ENCODE measurements around the gene KIAA0319L.

KIAA0319L gene

DNA sequence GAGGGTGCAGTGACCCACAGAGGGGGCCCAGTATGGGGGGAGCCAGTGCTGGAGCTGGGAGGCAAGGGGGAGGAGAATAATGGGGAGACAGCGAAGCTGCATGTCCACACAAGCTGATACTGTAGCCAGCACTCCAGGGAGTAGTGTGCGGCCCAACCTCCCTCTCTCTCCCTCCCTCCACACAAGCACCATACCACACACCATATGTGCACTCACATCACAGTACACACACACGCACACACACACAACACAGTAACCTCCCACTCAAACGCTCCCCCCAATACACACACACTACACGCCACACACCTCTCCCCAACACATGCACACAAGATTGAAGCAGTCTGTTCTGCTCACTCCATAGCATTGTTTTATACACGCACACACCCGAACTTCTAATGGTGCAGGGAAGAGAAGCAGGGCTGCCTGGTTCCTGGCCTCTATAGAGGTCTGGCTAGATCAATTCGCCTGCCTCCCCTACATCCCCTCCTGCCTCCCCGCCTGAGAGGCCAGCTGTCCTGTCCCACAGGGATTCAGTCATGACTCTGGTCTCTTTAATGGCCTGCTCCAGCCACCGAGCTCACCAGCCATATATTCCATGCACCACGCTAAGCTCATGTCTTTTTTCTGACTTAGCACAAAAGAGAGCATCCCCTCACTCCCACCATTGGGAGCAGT is 4.2 kb upstream of the KIAA0319L start:
- WGBS = 89% methylated on average over 11 of the region's 11 CpGs
- Histone ChIP-seq H3K27ac (ENCODE audit: low read depth, low read length) (no peak overlapping the region), H3K36me3 (ENCODE audit: insufficient read depth, low read length) (peaks cover 54% of the 10 kb centered on the region), H3K27me3 (ENCODE audit: insufficient read depth, low read length) (no peaks in the 10 kb centered on the region), H3K4me1 (ENCODE audit: insufficient read depth, low read length) (peaks cover under 1% of the 10 kb centered on the region; the same call in 1 of the 2 replicates), H3K9me3 (ENCODE audit: insufficient read depth, low read depth, low read length) (no peaks in the 10 kb centered on the region), H3K4me3 (ENCODE audit: low read length) (no peak overlapping the region), H3K9ac (ENCODE audit: low read depth, low read length) (no peak overlapping the region)

DNA sequence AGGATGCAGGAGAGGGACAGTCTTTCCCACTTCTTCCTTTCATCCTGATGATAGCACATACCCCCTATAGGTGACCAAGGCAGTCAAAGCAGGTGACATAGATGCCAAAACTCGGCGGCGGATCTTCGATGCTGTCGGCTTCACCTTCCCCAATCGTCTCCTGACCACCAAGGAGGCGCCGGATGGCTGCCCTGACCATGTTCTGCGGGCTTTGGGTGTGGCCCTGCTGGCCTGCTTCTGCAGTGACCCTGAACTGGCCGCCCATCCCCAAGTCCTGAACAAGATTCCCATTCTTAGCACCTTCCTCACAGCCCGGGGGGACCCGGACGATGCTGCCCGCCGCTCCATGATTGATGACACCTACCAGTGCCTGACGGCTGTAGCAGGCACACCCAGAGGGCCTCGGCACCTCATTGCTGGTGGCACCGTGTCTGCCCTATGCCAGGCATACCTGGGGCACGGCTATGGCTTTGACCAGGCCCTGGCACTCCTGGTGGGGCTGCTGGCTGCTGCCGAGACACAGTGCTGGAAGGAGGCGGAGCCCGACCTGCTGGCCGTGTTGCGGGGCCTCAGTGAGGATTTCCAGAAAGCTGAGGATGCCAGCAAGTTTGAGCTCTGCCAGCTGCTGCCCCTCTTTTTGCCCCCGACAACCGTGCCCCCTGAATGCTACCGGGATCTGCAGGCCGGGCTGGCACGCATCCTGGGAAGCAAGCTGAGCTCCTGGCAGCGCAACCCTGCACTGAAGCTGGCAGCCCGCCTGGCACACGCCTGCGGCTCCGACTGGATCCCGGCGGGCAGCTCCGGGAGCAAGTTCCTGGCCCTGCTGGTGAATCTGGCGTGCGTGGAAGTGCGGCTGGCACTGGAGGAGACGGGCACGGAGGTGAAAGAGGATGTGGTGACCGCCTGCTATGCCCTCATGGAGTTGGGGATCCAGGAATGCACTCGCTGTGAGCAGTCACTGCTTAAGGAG is 3.3 kb upstream of the KIAA0319L start:
- Histone ChIP-seq H3K27me3 (ENCODE audit: insufficient read depth, low read length) (no peaks in the 10 kb centered on the region), H3K9ac (ENCODE audit: low read depth, low read length) (no peak overlapping the region), H3K9me3 (ENCODE audit: insufficient read depth, low read depth, low read length) (no peaks in the 10 kb centered on the region), H3K36me3 (ENCODE audit: insufficient read depth, low read length) (peaks cover 51% of the 10 kb centered on the region), H3K4me3 (ENCODE audit: low read length) (no peak overlapping the region), H3K4me1 (ENCODE audit: insufficient read depth, low read length) (peaks cover 9% of the 10 kb centered on the region), H3K27ac (ENCODE audit: low read depth, low read length) (no peak overlapping the region)
- 94% methylated on average over 44 of the region's 44 CpGs for WGBS

DNA sequence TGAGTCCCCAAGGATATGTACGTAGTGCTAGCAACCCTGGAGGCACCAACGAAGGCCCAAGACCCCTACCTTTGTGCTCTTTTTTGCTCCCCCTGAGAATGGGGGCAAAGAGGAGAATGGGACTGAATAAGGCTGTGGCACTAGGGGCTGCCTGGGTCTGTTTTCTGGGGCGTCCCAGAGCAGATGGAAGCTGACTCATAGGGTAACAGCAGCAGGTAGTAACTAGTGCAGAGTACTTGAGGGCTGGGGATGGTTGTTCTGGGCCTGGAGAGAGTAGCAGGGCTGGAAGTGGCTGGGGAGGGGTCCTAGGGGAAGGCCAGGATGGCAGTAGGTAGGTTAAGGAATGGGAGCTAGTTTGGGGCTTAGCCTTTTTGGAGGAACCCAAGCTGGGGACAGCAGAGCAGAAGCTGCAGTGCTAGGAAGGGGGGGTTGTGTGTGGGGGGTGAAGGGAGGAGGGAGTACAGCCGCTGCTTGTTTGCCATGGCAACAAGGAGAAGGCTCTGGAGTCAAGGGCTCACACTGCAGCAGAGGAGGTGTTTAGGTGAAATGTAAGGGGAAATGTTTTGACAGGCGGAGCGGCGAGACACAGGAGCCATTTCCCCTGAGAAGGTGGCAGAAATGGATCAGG is 2.2 kb upstream of the KIAA0319L start:
- H3K27me3 ChIP-seq (ENCODE audit: insufficient read depth, low read length) = no peaks in the 10 kb centered on the region
- peak overlapping the region; percentile 20 for H3K4me3 ChIP-seq (ENCODE audit: low read length)
- no peak overlapping the region; the same call in 1 of the 2 replicates for H3K27ac ChIP-seq (ENCODE audit: low read depth, low read length)
- H3K9me3 ChIP-seq (ENCODE audit: insufficient read depth, low read depth, low read length) = no peaks in the 10 kb centered on the region
- H3K36me3 ChIP-seq (ENCODE audit: insufficient read depth, low read length) = peaks cover 44% of the 10 kb centered on the region
- no peak overlapping the region for H3K9ac ChIP-seq (ENCODE audit: low read depth, low read length)
- peaks cover 18% of the 10 kb centered on the region for H3K4me1 ChIP-seq (ENCODE audit: insufficient read depth, low read length)
- WGBS = 91% methylated on average over 7 of the region's 7 CpGs

DNA sequence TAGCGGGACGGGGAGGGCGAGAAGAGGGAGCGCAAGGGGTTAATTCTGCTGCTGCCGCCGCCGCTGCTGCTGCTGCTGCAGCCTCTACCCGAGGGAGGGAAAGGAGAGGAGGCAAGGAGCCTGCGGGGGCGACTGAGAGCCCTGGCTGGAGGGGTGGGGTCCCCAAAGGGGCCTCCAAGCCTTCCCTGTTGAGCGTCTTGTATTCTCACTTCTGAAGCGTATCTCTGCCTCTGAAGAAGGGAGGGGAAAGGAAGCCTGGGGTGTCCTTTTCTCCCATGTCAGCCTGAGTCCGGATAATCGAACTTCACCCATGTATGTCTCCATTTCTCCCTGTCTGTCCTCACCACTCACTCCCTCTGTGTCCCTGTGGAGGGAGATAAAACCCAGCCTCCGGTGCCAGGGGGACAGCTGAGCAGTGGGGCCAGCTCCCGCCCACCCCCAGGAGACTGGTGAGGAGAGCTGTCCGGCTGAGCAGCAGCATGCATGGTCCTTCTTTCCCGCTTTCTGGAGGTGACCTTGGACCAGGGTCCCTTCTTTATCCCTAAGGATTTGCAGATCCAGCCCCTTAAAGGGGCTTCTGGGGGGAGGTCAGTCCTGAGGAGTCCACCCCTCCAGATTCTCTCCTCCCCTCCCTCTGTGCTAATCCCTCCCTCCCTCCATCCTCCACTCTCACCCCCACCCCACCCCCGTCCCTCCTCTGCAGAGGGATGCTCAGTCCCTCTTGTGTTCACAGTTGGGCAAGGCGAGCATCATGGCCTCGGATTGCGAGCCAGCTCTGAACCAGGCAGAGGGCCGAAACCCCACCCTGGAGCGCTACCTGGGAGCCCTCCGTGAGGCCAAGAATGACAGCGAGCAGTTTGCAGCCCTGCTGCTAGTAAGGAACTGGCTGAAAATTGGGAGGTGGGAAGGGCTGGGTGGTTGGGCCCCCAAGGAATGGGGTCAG is 1.4 kb upstream of the KIAA0319L start:
- Histone ChIP-seq H3K4me1 (ENCODE audit: insufficient read depth, low read length) (peaks cover 26% of the 10 kb centered on the region), H3K9me3 (ENCODE audit: insufficient read depth, low read depth, low read length) (no peaks in the 10 kb centered on the region), H3K4me3 (ENCODE audit: low read length) (peak overlapping the region; percentile 91), H3K27ac (ENCODE audit: low read depth, low read length) (peak overlapping the region; percentile 99; the same call in 1 of the 2 replicates), H3K27me3 (ENCODE audit: insufficient read depth, low read length) (no peaks in the 10 kb centered on the region), H3K9ac (ENCODE audit: low read depth, low read length) (peak overlapping the region; percentile 91), H3K36me3 (ENCODE audit: insufficient read depth, low read length) (peaks cover 39% of the 10 kb centered on the region)
- 24% methylated on average over 25 of the region's 26 CpGs for WGBS

DNA sequence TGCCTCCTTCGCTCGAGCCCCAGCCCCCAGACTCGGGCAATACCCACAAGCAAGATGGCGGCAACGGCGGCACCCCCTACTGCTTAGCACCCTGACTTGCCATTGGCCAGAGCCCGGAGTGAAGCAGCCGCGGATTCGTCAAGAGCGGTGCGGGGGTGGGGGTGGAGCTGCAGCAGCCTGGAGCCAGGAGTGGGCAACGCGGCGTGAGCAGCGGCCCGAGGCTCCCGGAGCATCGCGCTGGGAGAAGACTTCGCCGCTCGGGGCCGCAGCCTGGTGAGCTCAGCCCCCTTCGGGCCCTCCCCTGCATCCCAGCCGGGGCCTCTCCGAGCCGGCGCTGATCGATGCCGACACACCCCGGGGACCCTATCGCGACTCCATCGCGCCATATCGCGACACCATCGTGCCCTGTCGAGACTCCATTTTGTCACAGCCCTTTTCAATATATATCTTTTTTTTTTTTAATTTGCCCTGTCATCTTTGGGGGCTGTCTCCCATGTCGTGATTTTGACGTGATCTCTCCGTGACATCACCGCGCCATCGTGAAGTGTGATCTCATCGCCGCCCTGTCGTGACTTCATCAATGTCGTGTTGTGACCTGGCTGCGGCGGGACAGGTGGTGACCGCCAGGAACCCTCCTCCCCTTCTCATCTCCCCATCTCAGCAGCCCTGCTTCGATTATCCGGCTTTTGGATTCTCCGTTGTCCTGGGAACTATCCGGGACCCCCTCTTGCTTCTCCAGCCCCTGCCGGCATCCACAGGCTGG is 589 bp upstream of the KIAA0319L start, which contains the start of gene NCDN:
Gene NCDN, plus strand, starts transcription at position 189 of the 763 bp plus-strand sequence. Its CDS starts 392 bp downstream, at position 581.
- under 1% methylated on average over 58 of the region's 58 CpGs for WGBS

DNA sequence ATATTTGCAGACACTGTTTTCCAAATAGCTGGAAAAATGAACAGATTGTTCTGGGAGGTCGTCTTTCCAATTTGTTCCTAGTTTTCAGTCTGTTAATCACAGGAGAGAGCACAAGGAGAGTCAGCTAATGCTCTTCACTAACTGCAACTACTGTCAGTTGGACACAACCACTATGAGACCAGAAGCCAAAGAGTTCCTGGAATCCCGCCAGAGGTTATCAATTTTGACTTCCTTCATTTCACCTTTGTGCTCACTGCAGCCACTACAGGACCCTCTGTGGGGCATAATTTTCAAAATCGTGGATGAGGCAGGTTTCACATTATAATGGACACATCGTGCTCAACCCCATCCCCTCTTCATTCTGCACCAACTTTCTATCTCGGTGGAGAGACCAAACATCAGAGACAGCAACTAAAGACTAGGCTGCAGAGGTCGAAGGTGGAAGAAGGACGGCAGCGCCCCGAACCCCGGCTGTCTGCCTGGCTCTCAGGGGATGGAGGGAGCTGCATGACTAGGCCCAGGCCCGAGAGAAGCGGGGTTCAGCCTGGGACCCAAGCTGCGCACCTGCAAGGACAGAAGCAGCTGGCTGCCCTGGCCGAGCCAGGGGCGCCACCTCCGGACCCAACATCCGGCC is 602 bp downstream of the KIAA0319L start:
- Histone ChIP-seq H3K27ac (ENCODE audit: low read depth, low read length) (peak overlapping the region; percentile 99), H3K9me3 (ENCODE audit: insufficient read depth, low read depth, low read length) (no peaks in the 10 kb centered on the region), H3K27me3 (ENCODE audit: insufficient read depth, low read length) (no peaks in the 10 kb centered on the region), H3K36me3 (ENCODE audit: insufficient read depth, low read length) (peaks cover 42% of the 10 kb centered on the region), H3K9ac (ENCODE audit: low read depth, low read length) (peak overlapping the region; percentile 91), H3K4me1 (ENCODE audit: insufficient read depth, low read length) (peaks cover 32% of the 10 kb centered on the region), H3K4me3 (ENCODE audit: low read length) (peak overlapping the region; percentile 91)
- WGBS = 4% methylated on average over 17 of the region's 17 CpGs

More for the DNA sequence above, 589 bp upstream of the KIAA0319L start, which contains the start of gene NCDN:
- no peaks in the 10 kb centered on the region for H3K27me3 ChIP-seq (ENCODE audit: insufficient read depth, low read length)
- peak within 1 kb of the TSS; percentile 99 for H3K27ac ChIP-seq (ENCODE audit: low read depth, low read length)
- H3K9ac ChIP-seq (ENCODE audit: low read depth, low read length) = peak within 1 kb of the TSS; percentile 91
- H3K4me1 ChIP-seq (ENCODE audit: insufficient read depth, low read length) = peaks cover 32% of the 10 kb centered on the region
- peaks cover 42% of the 10 kb centered on the region for H3K36me3 ChIP-seq (ENCODE audit: insufficient read depth, low read length)
- H3K4me3 ChIP-seq (ENCODE audit: low read length) = peak within 1 kb of the TSS; percentile 91
- no peaks in the 10 kb centered on the region for H3K9me3 ChIP-seq (ENCODE audit: insufficient read depth, low read depth, low read length)

DNA sequence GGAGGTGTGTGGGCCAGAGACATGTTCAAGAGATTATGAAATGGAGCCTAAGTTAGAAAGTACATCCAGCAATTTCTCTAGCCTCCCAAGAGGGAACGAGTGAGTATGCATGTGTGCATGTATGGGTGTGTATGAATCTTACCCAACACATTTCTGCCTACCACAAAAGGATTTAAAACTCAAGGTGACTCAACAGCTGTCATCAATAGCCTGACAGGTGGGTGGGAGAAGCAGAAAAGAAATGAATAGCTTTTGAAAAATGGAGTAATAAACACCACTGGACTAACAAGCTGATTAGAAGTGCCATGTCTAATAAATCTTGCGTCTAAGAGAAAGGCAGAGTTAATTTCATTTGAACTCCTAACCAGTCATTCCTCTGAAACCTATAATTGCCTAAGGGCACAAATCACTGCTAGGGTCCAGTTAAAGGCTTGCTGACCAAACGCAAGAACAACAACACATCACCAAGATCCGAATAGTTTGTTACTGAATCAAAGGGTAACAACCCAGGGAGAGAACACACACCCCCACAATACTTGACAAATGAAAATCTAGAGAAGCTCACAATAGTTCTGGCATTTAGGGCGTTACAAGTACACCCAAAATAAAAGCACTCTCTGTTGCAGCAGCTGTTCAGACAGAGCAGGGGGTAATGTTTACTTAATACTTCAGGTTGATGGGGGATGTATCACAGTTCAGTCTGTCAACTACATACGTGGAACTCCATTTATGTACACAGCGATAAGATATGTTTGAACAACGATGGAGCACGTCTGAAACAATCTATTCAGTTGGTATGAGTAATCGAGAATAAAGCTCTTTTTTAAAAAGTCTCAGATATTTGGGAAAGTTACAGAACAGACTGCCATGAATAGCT is 1.4 kb downstream of the KIAA0319L start:
- H3K4me1 ChIP-seq (ENCODE audit: insufficient read depth, low read length) = peaks cover 32% of the 10 kb centered on the region
- no peaks in the 10 kb centered on the region for H3K27me3 ChIP-seq (ENCODE audit: insufficient read depth, low read length)
- no peaks in the 10 kb centered on the region for H3K9me3 ChIP-seq (ENCODE audit: insufficient read depth, low read depth, low read length)
- WGBS = 63% methylated on average over 9 of the region's 10 CpGs
- H3K4me3 ChIP-seq (ENCODE audit: low read length) = peak overlapping the region; percentile 91
- H3K27ac ChIP-seq (ENCODE audit: low read depth, low read length) = peak overlapping the region; percentile 95
- H3K9ac ChIP-seq (ENCODE audit: low read depth, low read length) = peak overlapping the region; percentile 68
- peaks cover 42% of the 10 kb centered on the region for H3K36me3 ChIP-seq (ENCODE audit: insufficient read depth, low read length)

DNA sequence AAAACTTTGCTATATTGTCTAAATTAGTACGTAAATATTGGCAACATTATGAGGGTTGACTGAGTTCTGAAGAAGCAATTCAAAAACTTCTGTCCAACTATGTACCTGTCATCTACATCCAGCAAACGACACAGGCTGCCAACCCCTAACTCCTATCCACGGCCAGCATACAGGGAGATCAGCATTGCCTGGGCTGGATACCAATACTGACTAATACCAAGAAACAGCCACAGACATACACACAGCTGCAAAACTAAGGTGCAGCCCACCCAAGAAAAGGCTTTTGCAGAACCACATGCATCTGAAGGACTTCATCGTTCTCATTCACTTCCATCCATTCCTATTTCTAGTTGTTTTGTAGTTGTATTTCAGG is 2.0 kb downstream of the KIAA0319L start:
- peaks cover 32% of the 10 kb centered on the region for H3K4me1 ChIP-seq (ENCODE audit: insufficient read depth, low read length)
- H3K4me3 ChIP-seq (ENCODE audit: low read length) = peak overlapping the region; percentile 91
- H3K36me3 ChIP-seq (ENCODE audit: insufficient read depth, low read length) = peaks cover 42% of the 10 kb centered on the region
- no peaks in the 10 kb centered on the region for H3K27me3 ChIP-seq (ENCODE audit: insufficient read depth, low read length)
- H3K9me3 ChIP-seq (ENCODE audit: insufficient read depth, low read depth, low read length) = no peaks in the 10 kb centered on the region
- H3K9ac ChIP-seq (ENCODE audit: low read depth, low read length) = peak overlapping the region; percentile 68
- peak overlapping the region; percentile 95 for H3K27ac ChIP-seq (ENCODE audit: low read depth, low read length)
- WGBS = 10% methylated on average over 3 of the region's 4 CpGs
